Fibroblast of pulmonary artery (primary cell): ENCODE data around the gene RBM39.

Experiments
- DNase-seq: peaks from one replicate; pipeline ENCODE4 v3.0.0-alpha.2; 2010; ENCODE audit warnings: low read depth
- H3K4me3 ChIP-seq: replicated peaks from 2 replicates; pipeline ENCODE4 v1.5.1; 2011; ENCODE audit warnings: low read depth, mild to moderate bottlenecking, control low read depth, low read length, moderate library complexity
- TF ChIP-seq, protein P1 (sequence below): IDR thresholded peaks from 2 replicates; pipeline ENCODE4 v1.5.1; 2011; ENCODE audit warnings: mild to moderate bottlenecking, control low read depth, low read length, inconsistent platforms; ENCODE audit errors: missing control alignments

The RBM39 gene

DNA sequence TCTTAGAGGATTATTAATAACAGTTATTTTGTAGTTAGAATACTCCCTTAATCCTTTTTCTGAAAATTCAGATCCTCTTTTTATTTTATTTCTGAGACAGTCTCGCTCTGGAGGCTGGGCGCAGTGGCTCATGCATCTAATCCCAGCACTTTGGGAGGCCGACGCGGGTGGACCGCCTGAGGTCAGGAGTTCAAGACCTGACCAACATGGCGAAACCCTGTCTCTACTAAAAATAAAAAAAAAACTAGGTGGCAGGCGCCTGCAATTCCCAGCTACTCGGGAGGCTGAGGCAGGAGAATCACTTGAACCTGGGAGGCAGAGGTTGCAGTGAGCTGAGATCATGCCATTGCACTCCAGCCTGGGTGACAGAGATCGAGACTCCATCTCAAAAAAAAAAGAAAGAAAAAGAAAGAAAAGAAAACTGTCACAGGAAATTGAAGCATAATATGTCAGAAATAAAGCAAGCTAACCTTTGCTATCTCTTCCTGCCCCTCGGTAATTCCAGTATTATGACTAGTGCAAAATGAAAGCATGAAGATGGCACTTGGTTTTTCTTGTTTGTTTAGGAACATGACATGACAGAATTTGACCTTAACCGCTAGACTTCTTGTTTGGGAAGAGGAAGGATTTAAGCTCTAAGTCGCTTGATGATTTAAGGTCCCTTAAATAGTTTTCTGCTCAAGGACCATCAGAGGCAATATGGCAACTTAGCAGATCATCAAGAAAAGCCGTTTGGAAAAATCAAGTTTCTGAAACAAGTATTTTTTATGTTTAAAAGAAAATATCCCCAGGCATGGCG is 1.8 kb upstream of the RBM39 start:
- H3K4me3 ChIP-seq = no peak overlapping the region
- no peak for DNase-seq
- TF ChIP-seq, protein P1, sequence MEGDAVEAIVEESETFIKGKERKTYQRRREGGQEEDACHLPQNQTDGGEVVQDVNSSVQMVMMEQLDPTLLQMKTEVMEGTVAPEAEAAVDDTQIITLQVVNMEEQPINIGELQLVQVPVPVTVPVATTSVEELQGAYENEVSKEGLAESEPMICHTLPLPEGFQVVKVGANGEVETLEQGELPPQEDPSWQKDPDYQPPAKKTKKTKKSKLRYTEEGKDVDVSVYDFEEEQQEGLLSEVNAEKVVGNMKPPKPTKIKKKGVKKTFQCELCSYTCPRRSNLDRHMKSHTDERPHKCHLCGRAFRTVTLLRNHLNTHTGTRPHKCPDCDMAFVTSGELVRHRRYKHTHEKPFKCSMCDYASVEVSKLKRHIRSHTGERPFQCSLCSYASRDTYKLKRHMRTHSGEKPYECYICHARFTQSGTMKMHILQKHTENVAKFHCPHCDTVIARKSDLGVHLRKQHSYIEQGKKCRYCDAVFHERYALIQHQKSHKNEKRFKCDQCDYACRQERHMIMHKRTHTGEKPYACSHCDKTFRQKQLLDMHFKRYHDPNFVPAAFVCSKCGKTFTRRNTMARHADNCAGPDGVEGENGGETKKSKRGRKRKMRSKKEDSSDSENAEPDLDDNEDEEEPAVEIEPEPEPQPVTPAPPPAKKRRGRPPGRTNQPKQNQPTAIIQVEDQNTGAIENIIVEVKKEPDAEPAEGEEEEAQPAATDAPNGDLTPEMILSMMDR = no peak

DNA sequence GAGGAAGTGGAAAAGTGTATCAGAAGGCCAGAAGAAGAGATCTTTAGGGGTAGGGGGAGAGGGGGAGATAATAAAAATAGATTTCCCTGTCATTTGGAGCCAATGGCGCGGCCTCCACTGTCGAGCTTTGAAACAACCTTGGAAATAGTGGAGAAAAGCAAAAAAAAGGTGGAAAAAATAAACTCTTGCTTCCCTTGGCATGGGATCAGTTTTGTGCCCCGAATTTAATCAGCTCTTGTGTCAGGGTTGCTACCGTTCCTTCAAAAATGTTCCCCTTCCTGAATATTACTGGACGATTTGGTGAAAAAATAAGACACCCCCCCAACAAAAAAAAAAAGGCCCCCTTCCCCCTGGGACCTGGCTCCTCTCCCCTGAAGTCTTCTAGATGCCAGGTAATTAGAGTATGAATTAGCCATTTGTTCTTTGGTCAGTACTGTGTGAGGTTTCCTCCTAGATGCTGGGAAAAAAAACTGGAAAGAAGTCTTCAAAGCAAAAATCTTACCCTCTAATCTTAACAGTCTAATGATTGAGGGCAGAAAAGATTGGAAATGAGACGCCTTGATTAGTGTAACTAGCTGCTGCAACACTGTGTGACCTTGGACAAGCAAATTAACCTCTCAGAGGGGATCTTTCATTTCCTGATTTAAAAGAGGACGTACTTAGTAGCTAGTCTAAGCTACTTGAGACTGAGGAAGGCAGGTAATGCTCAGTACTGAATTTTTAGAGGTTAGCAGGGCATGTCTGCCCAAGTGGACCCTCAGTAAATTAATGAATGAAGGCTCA is 872 bp upstream of the RBM39 start:
- DNase-seq = no peak
- peak overlapping the region; percentile 72 for H3K4me3 ChIP-seq
- TF ChIP-seq, protein P1 = no peak

DNA sequence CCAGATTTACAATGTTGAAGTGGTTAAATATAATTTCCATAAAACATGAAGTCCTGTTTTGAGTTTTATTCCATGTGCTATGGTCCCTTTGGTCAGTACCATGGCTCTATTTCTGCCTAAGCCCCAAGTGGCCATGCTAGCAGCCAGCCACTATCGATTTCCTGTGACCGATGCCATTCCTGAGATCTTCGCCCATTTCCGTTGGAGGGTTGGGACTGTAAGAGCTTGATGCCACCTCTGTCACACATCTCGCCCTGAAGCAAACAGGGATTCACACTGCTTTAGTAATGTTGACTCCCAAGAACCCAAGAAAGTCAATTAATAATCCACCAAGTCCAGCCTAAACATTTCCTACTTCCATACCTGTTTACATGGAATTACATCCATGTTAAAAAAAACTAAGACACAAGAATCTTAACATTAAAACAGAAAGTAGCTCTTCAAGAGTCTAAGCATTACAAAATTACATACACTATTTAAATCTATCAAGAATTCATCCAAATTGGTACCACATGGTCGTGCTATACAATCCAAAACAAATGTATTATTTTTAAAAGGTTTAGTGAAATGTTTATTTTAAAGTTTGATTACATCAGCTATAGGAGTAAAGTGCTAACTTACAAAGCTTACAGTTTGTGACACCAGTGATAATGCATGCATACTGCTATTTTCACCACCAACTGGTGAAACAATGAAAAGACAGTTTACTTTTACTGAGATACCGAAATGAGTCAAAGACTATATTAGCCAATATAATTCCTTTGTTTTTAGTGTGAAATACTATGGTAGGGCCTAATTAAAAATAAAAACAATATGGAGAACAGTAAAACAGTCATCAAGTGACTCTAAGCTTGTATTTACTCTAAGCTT is 2.5 kb downstream of the RBM39 start:
- peak; percentile 61 for DNase-seq
- TF ChIP-seq, protein P1 = peak; percentile 41
- peak overlapping the region; percentile 99 for H3K4me3 ChIP-seq

DNA sequence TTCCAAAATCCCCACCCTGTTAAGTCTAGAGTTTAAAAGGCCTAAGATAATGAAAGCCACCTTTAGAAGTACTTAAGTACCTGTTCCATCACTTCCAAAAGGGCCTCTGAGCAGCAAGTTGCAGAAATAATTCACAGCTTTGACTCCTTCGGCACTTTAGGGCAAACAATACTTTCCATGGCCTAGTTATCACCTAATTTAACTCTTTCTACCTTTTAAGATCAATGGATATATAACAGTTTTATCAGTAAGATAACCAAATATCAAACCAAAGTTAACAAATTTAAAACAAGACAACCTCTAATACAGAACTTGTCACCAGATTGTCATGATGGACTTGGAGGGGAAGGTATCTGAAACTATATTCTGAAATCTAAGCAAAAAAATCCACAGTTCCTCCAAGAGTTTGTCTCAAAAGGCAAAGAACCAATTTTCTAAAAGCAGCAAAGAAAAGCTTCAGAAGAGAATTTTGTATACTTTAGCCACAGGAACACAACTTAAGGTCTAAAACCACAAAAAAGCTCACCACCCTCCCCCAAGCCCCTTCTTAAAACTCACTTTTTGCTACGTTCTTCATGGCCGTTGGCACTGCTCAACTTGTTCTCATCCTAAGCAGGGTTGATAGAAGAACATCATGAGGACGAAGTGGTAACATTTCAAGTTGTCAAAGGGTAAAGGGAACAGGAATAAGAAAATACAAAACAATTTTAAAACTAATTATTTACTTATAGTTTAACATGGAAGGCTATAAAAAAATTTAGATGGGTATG is 3.5 kb downstream of the RBM39 start:
- TF ChIP-seq, protein P1 = no peak
- no peak for DNase-seq
- peak overlapping the region; percentile 23 for H3K4me3 ChIP-seq

DNA sequence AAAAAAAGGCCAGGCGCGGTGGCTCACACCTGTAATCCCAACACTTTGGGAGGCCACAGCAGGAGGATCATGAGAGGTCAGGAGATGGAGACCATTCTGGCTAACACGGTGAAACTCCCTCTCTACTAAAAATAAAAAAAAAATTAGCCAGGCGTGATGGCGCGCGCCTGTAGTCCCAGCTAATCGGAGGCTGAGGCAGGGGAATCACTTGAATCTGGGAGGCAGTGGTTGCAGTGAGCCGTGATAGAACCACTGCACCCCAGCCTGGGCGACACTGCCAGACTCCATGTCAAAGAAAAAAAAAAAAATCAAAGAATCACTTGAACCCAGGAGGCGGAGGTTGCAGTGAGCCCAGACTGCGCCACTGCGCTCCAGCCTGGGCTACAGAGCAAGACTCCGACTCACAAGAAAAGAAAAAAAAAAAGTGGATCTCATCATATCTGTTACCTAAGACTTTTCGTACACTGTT is 4.2 kb downstream of the RBM39 start:
- no peak overlapping the region for H3K4me3 ChIP-seq
- DNase-seq = no peak
- TF ChIP-seq, protein P1 = no peak
